RPMI7951 (cell line): Measurements from ENCODE around the gene CCDC102A. TPM values are rescaled to one million over a fixed set of nuclear protein-coding genes. Genes with fewer than 3 reads are reported as not detected.
A peak's percentile ranks its signal among the peaks of the same experiment; 100 is the strongest.

ENCODE experiments used
- DNase-seq: peaks from one replicate; pipeline ENCODE4 v3.0.0-alpha.2; 2012; ENCODE audit warnings: low read depth
- total RNA-seq: library from RNA; depleted of rRNA; stranded (reverse); fragments of >200 nt; shearing (Covaris generic); gene quantifications from 2 replicates; pipeline ENCODE4 v1.2.3, GENCODE V29; 2014

Gene CCDC102A
- total RNA-seq, 1 experiment from 2014 or later: 13.3 TPM

DNA sequence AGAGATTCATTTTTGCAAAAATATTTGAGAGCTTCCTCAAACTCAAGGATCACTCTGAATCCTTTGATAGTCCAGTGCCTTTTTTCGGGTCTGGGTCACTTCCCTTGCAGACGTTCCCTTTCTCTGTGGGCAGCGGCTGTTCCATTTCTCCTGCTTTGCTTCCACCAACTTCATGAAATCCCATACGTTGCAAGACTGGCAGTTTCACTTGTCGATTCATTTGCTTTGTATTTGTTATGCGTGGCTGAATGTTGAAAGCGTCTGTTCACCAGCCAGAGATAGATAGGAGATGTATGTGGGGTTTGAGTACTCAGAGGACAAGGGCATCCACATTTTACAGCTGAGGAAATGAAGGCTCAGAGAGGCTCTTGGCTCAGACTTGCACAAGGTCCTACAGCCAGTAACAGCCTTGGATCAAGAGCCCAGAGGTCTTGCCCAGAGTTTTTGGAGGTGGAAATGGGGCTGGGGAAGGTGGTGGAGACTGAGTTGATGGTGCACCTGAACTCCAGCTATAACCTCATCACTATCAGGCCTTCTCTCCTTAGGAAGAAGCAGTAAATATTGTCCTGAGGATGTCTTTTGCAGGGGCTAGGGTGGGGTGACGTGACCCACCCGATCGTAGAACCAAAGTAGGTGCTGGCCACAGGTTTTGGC lies 1.3 kb upstream of the CCDC102A start:
- DNase-seq: no peak

DNA sequence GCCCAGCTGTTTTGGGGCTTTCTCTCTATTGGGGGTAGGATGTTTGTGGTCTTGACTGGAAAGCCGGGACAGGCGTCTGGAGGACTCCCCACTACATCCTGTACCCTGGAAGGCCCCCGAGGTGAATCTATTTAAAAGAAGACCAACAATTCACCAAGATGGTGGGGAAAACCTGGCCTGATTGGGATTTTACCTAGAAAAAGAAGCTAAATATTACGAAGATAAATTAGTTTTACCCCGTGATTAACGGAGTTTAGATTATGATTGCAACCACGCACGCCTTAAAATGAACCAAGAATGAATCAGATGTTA lies 779 bp upstream of the CCDC102A start:
- DNase-seq: peak; percentile 65

DNA sequence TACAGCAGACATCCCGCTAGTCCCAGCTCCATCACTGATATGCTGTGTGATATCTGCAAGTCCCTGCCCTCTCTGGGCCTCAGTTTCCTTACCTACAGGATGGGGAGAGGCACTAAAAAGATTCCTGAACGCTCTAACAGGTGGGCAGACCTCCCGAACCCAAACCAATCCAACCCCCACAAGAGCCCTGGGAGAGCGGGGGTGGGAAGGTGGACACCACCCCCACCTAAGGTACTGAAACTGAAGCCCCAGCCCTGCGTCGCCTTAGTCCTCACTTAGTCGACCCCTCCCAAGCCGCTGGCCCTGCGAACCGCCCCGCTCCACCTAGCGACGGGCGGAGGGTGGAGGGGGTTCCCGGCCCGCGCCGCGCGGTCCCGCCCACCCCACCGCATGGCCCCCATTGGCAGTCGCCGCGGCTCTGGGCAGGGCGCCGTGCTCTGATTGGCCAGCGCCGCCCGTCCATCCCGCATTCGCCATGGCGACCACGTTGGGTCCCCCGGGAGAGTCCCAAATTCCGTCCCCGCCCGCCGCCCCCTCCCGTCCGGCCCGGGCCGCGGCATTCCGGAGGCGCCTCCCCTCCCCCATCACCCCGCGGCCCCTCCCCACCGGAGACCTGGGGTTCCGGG lies 578 bp downstream of the CCDC102A start:
- peak; percentile 85 for DNase-seq

DNA sequence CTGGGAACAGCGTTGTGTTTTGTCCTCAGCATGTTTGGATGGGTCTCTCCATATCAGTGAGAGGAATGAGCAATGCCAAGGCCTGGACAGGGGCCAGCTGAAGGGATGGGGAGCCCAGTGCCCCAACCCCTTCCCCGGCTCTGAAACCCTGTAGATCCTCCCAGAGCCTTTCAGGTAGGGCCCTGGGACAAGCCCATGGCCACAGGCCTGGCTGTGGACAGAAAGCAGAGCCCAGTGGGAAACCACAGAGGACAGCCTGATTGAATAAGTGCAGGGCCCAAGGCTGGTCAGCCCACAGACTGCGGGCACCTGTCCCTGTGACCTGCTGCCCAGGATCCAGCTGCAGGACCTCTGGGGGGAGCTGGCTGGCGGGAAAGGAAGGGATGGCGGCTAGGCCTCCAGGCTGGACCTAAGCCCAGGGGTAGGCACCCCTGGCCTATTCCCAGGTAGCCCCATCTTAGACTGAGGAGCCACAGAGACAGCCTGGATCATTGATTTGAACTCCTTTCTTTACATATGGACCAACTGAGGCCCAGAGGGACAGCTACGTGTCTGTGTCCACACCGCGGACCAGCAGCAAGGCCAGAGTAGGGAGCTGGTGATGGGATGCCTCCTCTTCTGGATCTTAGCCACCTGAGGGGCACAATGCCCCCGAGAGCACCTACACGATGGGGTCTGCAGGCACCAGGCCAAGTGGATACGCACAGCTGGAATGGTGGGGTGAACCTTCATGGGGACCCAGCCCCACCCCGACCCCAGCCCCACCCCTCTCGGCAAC lies 1.3 kb downstream of the CCDC102A start:
- DNase-seq: no peak

DNA sequence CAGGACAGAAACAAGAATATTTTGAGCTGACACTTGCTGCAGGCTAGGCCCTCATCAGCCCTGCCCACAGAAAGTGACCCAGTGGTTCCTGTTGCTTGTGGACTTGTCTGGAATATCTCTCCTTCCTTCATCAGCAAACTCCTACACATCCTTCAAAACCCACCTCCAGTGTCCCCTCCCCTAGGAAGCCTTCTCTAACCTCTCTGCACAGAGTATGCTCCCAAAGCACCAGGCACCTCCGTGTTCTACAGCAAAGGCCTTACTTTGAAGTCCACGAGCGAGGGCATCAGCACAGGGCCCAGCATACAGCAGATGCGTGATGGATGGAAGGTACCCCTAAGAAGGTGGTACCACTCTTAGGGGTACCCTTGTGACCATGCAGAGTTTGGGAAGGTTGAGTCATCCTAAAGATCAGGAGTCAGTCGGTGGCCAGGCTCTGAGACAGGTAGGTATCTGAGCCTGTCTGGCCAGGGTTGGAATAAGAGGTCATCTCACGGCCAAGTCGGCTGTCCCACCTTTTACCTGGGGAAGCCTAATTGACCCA lies 2.0 kb downstream of the CCDC102A start:
- no peak for DNase-seq

DNA sequence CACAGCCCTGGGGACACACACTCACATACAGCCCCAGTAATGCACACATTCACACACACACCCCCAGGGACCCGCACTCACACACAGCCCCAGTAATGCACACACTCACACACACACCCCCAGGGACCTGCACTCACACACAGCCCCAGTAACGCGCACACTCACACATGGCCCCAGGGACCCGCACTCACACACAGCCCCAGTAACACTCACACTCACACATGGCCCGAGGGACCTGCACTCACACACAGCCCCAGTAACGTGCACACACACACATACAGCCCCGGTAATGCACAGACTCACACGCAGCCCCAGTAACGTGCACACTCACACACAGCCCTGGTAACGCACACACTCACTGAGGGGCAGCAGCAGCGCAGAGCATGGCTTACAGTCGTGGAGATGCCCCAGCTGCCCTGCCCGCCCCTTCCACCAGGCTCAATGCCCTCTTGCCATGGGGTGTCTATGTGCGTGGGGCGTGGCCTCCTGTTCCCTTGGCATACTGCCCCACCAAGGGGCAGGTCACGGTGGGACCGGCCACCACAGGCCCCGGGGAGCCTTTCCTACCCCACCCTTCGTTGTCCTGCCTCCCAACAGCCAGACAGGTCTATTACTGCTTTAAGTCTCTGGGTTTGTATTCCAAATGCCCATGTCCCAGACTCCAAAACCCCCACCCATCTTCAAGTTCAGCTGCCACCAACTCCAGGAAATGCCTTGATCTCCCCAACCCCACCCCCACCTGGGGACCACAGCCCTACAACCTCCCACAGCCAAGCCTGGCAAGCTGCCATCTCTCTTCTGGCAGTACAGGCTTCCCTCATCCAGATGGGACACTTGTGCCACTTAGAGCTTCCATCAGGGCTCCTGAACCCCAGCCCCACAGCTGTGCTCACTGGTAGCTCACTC lies 2.7 kb downstream of the CCDC102A start:
- DNase-seq: peak; percentile 16

DNA sequence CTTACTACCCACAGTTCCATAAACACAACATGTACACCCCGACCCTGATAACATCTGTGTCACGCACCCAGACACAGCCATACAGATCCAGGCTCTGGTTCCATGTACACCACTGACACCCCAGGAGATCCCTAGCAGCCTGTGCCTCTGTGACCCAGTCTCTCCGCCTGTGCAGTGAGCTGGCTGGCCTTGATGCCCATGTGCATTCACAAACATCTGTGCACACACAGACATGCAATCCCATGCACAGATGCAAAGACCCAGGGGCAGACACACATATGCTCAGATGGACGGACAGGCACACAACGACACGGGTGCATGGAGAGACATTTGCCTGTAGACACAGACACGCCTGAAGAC lies 4.1 kb downstream of the CCDC102A start:
- no peak for DNase-seq

DNA sequence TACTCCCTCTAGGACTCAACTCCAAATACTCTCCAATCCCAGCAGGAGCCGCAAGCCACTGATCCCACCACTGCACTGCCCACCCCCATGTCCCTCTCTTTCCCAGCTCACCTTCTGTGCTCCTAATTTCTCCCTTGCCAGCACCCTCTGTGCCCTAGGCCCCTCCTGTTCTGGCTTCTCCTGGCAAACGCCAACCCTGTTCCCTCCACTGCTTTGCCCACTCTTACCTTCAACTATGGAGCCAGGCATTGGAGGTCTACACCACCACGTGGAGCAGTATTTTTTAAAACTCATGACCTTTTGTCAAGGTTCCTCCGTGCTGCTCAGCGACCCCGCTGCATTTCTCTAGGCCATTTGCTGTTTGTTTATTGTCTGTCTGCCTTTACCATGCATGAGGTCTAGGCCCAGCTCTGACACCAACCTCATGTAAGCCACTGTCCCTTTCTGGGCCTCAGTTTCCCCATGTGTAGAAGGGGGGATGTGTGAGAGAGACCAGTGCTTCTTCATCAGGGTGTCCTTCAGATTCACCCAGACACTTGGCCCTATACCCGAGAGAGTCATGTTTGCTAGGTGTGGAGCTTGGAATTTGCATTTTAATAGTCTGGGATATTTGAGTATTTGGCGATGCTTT lies 4.6 kb downstream of the CCDC102A start:
- no peak for DNase-seq

DNA sequence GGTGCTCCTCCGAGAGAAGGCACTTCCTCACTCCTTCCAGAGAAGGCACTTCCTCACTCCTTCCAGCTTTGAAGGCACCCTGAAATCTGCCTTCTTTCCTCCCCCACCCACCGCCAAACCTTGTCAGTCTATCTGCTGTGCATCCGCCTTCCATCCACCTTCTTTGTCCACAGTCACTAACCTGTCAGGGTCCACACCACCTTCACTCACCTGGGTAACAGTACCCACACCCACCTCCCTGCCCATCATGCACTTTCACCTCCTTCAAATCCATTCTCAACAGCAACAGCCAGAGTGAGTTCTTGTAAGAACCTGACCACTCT lies 5.2 kb downstream of the CCDC102A start:
- no peak for DNase-seq

DNA sequence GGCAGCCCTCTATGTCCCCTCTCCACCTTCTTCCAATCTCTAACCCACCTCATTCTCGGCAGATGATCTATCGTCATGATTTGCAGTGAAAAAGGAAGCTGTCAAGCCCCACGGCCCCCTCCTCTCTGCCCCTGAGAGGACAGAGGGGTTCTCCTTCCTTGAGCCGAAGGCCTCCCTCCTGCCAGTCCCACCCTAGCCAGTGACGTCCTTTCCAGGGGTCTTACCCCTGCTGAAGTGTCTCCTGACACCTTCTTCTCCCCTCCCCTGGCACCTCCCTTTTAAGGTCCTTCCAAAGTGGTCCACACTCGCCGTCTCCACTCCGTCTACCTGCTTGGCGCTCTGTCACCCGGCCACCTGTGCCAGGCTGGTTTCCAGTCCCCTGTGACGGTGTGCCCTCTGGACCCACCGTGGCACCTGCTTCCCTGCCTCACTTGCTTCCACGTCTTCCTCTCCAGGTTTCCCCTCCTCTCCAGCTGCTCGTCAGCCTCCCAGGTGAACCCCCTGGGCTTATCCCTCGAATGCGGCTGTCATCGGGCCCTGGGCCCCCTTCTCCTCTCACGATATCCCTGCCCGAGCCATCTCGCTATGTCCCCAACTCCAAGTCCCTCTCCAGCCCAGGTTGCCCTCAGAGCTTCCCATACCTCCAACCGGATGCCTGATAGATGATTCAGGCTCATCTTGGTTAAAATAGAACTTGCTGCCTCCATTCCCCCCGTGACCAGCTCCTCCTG lies 5.7 kb downstream of the CCDC102A start:
- no peak for DNase-seq

DNA sequence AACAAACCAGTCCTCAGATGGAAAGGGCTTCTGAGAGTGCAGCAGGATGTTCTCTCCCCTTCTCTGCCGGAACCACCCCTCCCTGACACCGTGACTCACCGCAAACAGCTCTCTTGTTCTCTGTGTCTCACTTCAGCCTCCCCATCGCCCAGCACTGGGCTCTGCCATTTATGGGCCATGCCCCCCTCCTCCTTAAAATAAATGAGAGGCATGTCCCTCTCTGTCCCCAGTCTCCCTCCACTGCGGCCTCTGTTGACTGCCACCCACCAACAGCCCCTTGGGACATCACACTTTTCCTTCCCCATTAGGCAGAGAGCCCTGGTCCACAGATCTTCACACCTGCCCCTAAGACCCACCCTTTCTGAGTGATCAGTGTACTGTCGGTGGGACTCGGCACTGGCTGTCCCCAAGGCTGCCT lies 6.3 kb downstream of the CCDC102A start:
- DNase-seq: peak; percentile 52

DNA sequence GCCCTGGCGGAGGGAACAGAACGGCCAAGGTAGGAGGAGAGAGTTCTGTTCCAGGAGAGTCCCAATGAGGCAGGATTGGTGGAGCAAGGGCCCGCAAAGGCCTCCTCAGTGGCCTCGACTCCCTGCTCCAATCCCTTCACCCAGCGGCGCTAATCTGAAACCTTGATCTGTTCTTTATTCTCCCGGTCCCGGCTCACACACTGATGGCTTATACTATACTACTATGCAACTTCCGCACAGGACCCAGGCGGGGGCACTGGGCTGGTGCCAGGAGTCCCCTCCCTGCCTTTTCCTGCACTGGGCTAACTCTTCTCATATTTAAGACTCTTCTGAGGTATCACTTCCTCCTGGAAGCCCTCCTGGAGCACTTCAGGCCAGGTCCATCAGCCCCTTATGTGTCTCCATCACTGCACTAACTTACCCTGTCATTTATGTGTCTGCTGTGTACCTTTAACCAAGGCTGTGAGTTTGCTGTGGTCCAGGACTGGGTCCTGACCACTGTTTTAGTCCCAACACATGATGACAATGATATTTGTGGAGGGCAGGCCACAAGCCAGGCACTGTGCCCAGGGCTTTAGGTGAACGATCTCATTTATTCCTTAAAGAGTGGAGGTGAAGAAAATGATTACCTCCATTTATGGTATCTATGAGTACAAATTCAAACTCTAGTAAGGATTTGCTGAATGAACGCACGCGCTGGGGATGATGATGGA lies 6.8 kb downstream of the CCDC102A start:
- no peak for DNase-seq

DNA sequence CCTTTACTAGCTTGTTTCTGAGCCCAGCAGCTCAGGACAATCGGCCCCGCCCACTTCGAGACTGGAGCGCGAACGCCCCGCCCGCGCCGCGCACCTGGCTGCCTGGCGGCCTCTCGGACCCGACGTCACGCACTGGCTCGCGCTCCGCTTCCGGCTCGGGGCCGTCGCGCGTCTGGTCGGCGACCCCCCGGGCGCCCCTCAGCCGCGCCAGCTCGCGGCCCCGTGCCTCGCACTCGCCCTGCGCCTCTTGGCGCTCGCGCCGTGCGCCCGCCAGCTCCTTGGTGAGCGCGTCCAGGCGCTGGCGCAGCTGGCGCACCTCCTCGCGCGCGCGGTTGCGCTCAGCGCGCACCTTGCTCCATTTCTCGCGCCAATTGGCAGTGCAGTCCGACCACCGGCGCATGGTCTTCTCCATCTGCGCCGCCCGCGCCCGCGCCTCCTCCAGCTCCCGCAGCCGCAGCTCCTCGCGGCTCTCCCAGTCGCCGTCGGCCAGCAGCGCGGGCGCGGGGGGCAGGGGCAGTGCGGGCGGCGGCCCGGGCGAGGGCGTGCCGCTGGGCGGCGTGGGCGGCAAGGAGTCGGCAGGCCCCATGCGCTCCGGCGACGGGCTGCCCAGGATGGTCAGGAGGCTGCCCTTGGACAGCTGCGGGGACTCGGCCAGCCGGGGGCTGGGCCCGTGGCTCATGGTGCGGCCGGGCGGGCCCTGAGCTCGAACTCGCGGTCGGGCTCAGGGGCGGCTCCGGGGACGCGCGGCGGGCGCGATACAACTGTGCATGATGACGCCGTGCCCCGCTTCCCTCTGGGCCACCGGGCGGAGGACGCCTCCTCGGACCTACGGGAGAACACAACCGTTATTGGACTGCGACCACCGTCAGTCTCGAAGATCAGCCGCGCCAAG lies 7.6 kb downstream of the CCDC102A start:
- no peak for DNase-seq

DNA sequence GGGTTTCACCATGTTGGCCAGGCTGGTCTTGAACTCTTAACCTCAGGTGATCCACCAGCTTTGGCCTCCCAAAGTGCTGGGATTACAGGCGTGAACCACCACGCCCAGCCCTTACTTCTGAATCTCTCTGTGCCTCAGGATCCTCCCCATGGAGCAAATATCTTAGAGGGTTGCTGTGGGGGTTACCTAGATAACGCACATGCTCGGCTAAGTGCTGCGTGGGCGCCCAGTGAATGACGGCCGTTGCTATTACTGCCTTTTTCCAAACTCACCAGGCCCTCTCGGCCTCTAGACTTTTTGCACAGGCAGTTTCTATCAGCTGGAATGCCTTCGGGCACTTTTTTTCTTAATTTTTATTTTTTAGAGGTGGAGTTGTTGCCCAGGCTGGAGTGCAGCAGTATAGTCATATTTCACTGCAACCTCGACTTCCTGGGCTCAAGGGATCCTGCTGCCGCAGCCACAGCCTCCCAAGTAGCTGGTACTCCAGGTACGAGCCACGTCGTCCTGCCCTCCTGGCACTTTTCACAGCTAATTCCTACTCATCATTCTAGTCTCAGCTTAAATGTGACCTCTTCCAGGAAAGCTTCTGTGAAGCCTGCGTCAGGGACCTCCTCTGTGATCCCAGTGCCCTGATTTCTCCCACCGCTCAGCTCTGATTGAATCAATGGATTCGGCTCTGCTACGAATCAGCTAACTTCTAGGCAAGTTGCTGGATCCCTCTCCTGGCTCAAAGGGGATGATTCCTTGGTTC lies 8.6 kb downstream of the CCDC102A start:
- DNase-seq: no peak

DNA sequence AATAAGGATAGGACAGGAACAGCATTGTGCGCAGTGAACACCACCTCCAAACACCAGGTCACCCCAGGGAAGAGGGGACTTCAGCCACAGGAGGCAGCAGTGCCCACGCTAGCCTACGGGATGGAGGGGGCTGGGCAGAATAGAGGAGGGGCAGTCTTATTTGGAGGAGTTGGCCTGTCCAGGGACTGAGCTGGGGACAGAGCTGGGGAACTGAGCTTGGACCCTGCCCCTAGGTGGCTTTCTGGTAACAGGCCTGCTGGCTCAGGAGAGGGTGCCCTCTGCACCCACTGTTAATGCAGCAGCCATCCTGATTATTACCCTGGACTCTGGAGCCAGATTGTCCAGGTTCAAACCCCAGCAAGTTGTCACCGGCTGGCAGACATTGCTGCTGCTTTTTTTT lies 9.3 kb downstream of the CCDC102A start:
- no peak for DNase-seq

DNA sequence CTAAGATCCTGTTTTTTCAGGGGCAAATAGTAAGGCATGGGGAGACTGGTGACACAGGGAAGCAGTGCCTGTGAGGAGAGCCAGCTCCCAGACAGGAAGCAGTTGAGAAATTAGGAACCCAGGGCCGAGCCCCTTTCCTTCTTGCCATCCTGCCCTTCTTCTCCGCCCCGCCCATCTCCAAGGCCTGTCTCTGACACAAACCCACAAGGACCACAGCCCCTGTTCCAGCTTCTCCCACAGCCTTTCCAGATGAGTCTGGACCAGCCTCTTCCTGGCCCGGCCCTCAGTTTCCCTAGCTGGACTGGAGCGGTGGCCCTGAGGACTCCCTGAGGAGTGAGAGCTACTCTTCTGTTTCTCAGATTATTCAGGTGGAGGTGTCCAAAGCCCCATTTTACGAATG lies 9.9 kb downstream of the CCDC102A start:
- DNase-seq: no peak

DNA sequence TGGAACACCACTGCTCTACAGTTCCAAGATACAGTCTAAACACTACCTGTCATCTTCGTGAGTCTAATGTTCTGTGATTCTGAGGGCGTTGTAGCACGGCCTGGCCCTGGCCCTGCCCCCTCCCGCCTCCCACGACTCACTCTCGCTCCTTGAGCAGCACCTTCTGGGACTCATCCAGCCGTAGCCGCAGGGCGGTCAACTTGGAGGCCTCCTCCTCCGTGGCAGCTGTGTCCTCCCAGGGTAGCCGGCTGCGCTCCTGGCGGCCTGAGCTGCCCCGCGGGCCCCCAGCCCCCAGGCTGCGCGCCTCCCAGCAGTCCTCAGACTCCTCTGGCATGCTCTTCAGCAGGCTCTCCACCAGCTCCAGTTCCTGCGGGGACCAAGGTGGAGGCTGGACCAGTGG lies 10.6 kb downstream of the CCDC102A start:
- DNase-seq: no peak

DNA sequence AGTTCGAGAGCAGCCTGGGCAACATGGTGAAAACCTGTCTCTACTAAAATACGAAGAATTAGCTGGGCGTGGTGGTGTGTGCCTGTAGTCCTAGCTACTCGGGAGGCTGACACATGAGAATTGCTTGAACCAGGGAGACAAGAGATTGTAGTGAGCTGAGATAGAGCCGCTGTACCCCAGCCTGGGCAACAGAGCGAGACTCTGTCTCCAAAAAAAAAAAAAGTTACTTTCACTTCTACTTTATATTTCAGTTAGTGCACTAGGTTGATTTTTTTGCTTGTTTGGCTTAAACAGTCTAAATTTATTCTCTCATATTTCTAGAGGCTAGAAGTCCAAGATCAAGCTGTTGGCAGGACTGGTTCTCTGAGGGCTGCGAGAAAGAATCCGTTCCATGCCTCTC lies 13.4 kb downstream of the CCDC102A start:
- DNase-seq: no peak
